Hematopoietic multipotent progenitor cell treated with erythropoietin and hydrocortisone succinate and interleukin-3 and kit ligand, for 8 days (in vitro differentiated cells): ENCODE results near the gene SSUH2.

ENCODE experiments used
- DNase-seq: peaks from one replicate; pipeline ENCODE4 v3.0.0-alpha.2; 2015

Gene SSUH2

DNA sequence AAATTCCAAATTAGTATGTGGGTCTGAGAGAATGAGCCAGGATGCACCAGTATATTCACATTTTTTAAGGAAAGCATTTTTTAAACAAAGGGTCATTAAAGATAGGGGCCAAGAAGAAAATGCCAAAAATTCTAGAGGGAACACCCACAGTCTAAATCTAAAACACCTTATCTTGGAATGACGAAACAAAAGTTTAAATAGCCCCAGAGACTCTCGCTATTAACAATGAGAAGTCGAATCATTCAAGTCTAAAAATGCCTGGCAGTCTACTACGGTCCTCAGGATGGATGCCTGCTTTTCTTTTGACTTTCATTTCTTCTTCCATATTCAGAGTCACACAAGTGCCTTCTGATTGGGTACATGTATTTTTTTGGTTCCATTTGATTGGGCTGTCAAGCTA, 66.3 kb downstream of the SSUH2 start:
- no peak for DNase-seq

GRCh38 chr3:8576841-8577571, 67.6 kb downstream of the SSUH2 start:
- DNase-seq, result no peak

DNA sequence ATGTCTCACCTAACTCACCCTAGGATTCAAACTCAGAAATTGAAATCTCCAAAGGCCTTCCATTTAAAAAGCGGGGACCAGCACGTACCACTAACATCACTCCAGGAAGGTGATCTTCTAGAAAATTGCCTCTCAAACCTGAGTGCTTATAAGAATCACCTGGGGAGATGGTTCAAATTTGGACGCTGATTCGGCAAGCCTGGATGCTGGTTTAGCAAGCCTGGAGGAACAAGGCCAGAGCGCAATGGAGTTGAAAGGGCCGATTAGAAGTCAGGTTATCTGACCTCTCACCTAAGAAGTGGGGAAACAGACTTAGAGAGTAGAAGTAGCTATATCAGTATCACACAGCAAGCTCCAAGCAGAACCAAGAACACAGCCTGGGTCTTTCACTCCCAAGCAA, 68.2 kb downstream of the SSUH2 start:
- DNase-seq, result no peak

- DNase-seq, result no peak
Measured at GRCh38 chr3:8575364-8576104, 69.1 kb downstream of the SSUH2 start.

DNA sequence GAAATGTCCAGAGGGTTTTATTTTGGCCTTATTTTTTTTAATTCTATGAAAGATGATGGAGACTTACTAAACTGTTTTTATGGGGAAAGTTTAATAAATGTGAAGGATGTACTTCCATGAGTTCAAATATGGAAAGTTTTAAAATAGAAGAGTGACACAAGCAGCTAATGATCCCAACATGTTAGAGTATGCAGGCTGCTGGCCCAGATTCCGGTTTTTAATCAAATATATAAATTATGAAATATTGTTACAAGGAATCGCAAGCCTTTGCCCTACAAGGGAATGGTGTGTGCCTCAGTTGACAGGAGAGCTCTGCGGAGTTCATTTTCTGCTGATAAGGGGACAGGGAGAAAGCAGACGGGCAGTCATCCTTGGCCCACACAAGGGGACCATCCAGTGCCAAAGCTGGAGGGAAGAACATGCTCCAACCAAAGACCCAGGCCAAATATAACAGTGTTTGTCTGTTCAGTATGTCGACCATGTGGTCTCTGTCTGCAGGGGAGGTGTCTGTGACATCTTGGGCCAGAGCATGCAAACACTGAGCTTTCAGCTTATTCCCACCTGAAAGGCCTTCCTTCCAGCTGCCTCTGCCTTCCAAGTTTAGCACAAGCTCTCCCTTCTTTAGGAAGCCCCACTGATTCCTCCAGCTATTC, 69.8 kb downstream of the SSUH2 start:
- DNase-seq, result no peak

- no peak for DNase-seq
Measured at GRCh38 chr3:8574040-8574669, 70.4 kb downstream of the SSUH2 start.

GRCh38 chr3:8573342-8573926, 71.2 kb downstream of the SSUH2 start:
- DNase-seq, result no peak

GRCh38 chr3:8571256-8571655, 73.3 kb downstream of the SSUH2 start:
- DNase-seq, result no peak
